GM12801 (cell line): ENCODE results near the gene ZBTB44.

Source experiments
- CTCF ChIP-seq: IDR thresholded peaks from one replicate; pipeline ENCODE4 v1.5.1; 2011; ENCODE audit warnings: control low read depth; ENCODE audit not compliant: insufficient read length; ENCODE audit errors: extremely low read depth

The ZBTB44 gene

GRCh38 chr11:130213979-130214281, 100.8 kb downstream of the ZBTB44 start:
- TF ChIP-seq CTCF: no peak

GRCh38 chr11:130213143-130213978, 101.4 kb downstream of the ZBTB44 start:
- TF ChIP-seq CTCF: no peak

- TF ChIP-seq CTCF: no peak
These were observed 102.2 kb downstream of the ZBTB44 start for GRCh38 chr11:130212431-130212961.

- no peak for TF ChIP-seq CTCF
These were observed 102.8 kb downstream of the ZBTB44 start for GRCh38 chr11:130211781-130212401.

- TF ChIP-seq CTCF: no peak
These were observed 103.6 kb downstream of the ZBTB44 start for GRCh38 chr11:130211144-130211543.

GRCh38 chr11:130209954-130210854, 104.5 kb downstream of the ZBTB44 start:
- TF ChIP-seq CTCF: no peak
